Nephron (organoid): Measurements from ENCODE around the gene TMEM184B.

ENCODE experiments used
- H3K27ac Mint-ChIP-seq, 3 experiments: 2 replicates each; pipeline ENCODE4 v1.8.0; 2020; ENCODE audit warnings: mixed read lengths in 3 of 3, mild to moderate bottlenecking in 2 of 3, moderate library complexity in 1 of 3
- H3K27me3 Mint-ChIP-seq: 2 replicates; pipeline ENCODE4 v1.8.0; 2021; ENCODE audit warnings: low read depth, mild to moderate bottlenecking, moderate library complexity, mixed read lengths
- H3K36me3 Mint-ChIP-seq: 2 replicates; pipeline ENCODE4 v1.8.0; 2020; ENCODE audit warnings: low read depth, mixed read lengths
- H3K4me1 Mint-ChIP-seq: 2 replicates; pipeline ENCODE4 v1.8.0; 2020; ENCODE audit warnings: mixed read lengths
- H3K4me3 Mint-ChIP-seq, 3 experiments: 2 replicates each; pipeline ENCODE4 v1.8.0; 2020; ENCODE audit warnings: mild to moderate bottlenecking in 3 of 3, mixed read lengths in 3 of 3, moderate library complexity in 2 of 3
- H3K9me3 Mint-ChIP-seq: 2 replicates; pipeline ENCODE4 v1.8.0; 2020; ENCODE audit warnings: mixed read lengths
- CTCF ChIP-seq, 3 experiments: fragments of 200-600 bp; sonication (generic); IDR thresholded peaks; one replicate each; pipeline ENCODE4 v1.5.0; 2021; ENCODE audit warnings: antibody characterized with exemption in 3 of 3; ENCODE audit not compliant: unreplicated experiment in 3 of 3

The TMEM184B gene

DNA sequence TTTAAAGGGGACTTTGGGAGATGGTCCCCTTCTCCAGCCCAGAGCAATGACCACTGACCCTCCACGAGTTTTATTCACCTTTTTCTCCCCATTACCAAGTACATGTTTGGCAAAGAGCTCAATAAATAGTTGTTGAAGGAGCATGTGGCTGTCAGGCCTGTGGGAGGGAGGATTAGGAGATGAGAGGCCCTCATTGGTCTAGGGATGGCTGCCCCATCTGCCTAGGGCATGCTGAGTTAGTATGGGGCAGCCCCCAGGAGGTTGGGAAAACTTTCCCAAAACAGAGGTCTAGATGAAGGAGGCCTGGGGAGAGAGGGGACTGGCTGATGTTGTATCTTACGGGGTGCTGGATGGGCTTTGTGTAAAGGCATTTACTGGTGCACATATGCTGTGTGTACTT, 60.4 kb downstream of the TMEM184B start:
- H3K4me1 Mint-ChIP-seq = peaks cover 16% of the 10 kb centered on the region
- peak overlapping the region in 1 of 3 experiments; percentile 38 for H3K27ac Mint-ChIP-seq
- H3K36me3 Mint-ChIP-seq = peaks cover 4% of the 10 kb centered on the region
- no peak for TF ChIP-seq CTCF (IDR thresholded peaks at IDR 0.05; ENCODE audit: unreplicated experiment in 3 of 3)
- H3K4me3 Mint-ChIP-seq = peak overlapping the region in 1 of 3 experiments; percentile 38
- no peaks in the 10 kb centered on the region for H3K9me3 Mint-ChIP-seq
- H3K27me3 Mint-ChIP-seq = peaks cover 24% of the 10 kb centered on the region

- Mint-ChIP-seq H3K4me1 (peaks cover 16% of the 10 kb centered on the region), H3K36me3 (peaks cover 4% of the 10 kb centered on the region), H3K9me3 (no peaks in the 10 kb centered on the region), H3K4me3 (no peak overlapping the region), H3K27me3 (peaks cover 24% of the 10 kb centered on the region), H3K27ac (no peak overlapping the region)
- TF ChIP-seq CTCF (IDR thresholded peaks at IDR 0.05; ENCODE audit: unreplicated experiment in 3 of 3) = no peak
These were observed 61.3 kb downstream of the TMEM184B start for GRCh38 chr22:38211556-38211955.

DNA sequence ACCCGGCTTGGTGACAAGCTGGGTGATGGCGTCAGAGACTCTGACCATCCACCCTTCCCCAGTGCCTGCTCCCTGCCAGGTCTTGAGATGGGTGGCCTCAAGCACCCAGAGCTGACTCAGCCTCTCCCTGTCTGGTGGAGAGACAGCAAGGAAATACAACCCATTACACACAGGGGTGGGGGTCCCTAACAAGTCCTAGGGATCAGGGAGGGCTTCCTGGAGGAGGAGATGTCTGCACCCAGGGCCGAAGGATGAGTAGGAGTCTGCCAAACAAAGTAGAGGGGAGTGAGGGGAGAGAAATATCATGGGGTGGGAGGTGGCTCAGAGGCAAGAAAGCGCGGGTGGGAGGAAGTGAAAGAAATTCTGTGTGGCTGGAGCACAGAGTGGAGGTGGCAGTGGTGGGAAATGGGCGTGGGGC, 64.2 kb downstream of the TMEM184B start:
- H3K27ac Mint-ChIP-seq = no peak overlapping the region
- no peak for TF ChIP-seq CTCF (IDR thresholded peaks at IDR 0.05; ENCODE audit: unreplicated experiment in 3 of 3)
- H3K36me3 Mint-ChIP-seq = no peaks in the 10 kb centered on the region
- H3K4me3 Mint-ChIP-seq = no peak overlapping the region
- H3K4me1 Mint-ChIP-seq = peaks cover 18% of the 10 kb centered on the region
- H3K27me3 Mint-ChIP-seq = peaks cover 15% of the 10 kb centered on the region
- H3K9me3 Mint-ChIP-seq = no peaks in the 10 kb centered on the region

GRCh38 chr22:38207898-38208432, 64.8 kb downstream of the TMEM184B start:
- Mint-ChIP-seq H3K27me3 (peaks cover 10% of the 10 kb centered on the region), H3K4me1 (peaks cover 12% of the 10 kb centered on the region), H3K36me3 (no peaks in the 10 kb centered on the region), H3K9me3 (no peaks in the 10 kb centered on the region), H3K4me3 (no peak overlapping the region), H3K27ac (no peak overlapping the region)
- TF ChIP-seq CTCF (IDR thresholded peaks at IDR 0.05; ENCODE audit: unreplicated experiment in 3 of 3) = no peak

DNA sequence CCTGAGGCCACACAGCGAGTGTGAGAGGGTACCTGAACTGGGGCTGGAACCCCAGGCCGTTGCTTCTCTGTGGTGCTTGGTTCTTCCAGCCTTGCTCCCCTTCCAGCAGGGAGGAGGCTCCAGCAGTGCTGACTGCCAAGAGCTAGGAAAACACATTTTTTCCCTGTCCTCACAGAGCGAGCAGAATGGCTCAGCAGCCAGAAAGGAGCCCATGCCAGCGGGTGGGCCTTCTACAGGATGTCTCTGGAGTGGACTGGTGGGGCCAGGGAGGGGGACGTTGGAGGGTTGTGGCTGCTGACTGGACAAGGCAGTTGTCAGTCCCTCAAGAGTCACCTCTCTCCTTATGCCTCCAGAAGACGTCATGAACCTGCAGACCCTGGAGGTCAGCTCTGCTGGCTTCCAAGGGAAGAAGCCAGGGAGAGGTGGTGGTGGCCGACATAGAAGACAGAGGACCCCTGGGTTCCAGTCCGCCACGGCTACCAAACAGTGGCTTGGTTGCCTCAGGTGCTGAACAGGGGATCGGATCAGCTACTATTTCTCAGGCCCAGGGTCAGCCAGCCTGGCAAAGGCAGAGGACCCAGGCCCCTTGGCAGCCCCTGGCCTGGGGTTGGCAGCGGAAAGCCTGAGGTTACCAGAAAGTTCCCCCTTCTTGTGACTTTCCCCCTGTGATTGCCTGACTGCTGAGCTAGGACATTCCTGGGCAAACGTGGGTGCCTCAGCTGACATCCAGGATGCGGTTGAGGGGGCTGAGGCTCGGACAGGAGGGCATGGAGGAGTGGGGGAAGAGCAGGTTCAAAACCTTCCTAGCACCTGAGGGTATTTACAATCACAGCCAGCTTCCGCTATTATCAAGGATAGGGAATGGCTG, 67.3 kb downstream of the TMEM184B start:
- H3K27ac Mint-ChIP-seq = peak overlapping the region in 2 of 3 experiments; percentile 94 to 98
- TF ChIP-seq CTCF (IDR thresholded peaks at IDR 0.05; ENCODE audit: unreplicated experiment in 3 of 3) = no peak
- H3K4me1 Mint-ChIP-seq = peaks cover 22% of the 10 kb centered on the region
- H3K4me3 Mint-ChIP-seq = peak overlapping the region in 2 of 3 experiments; percentile 12 to 70
- H3K27me3 Mint-ChIP-seq = peaks cover 5% of the 10 kb centered on the region
- H3K9me3 Mint-ChIP-seq = no peaks in the 10 kb centered on the region
- H3K36me3 Mint-ChIP-seq = no peaks in the 10 kb centered on the region
